HG02884 (cell line): ENCODE results near the gene CIITA.
"Not testable (repeated sequence)": the region's sequence is repeated elsewhere in the genome, so short reads cannot be mapped to it uniquely, and the experiment has no call there.

ENCODE experiments used
- ATAC-seq: cut with Tn5 transposase; IDR thresholded peaks from one replicate; pipeline ENCODE4 v1.9.1; 2021; ENCODE audit warnings: mild to moderate bottlenecking, moderate library complexity; ENCODE audit not compliant: unreplicated experiment

CIITA gene

GRCh38 chr16:10919003-10919351 lies 42.0 kb downstream of the CIITA start:
- no peak for ATAC-seq

- no peak for ATAC-seq
These were observed 43.9 kb downstream of the CIITA start for GRCh38 chr16:10920726-10921427.

- ATAC-seq: no peak
These were observed 44.7 kb downstream of the CIITA start for GRCh38 chr16:10921536-10922327.

- ATAC-seq: no peak
These were observed 45.5 kb downstream of the CIITA start for GRCh38 chr16:10922328-10923145.

DNA sequence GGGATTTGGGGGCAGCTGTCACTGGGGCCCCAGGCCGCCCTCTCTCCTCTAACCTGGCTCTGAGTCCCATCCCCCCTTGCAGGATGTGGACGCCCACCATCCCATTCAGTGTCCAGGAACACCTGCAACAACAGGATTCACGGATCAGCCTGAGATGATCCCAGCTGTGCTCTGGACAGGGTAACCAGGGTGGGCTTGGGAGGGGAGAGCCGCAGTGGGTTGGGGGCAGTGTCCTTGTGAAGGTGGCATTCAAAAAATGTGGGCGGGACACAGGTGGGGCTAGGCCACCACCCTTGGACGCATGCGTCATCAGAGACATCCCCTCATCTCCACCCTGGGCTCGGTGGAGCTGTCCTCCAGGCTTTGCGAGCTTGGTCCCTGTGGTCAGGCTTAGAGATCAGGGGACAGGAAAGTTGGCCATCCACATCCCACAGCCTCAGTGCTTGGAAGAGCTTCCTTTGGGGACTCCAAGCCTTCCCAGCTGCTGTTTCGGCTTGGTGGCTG lies 46.2 kb downstream of the CIITA start:
- ATAC-seq: no peak

- ATAC-seq: no peak
These were observed 46.7 kb downstream of the CIITA start for GRCh38 chr16:10923650-10924214.

DNA sequence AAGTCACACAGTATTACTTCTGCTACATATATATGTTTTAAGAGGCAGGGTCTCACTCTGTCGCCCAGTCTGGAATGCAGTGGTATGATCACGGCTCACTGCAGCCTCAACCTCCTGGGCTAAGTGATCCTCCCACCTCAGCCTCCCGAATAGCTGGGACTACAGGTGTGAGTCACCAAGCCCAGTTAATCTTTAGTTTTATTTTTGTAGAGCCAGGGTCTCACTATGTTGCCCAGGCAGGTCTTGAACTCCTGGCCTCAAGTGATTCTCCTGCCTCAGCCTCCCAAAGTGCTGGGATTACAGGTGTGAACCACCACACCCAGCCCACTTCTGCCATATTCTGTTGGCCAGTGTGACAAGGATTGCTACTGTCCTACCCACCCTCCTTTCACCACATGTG lies 48.3 kb downstream of the CIITA start:
- ATAC-seq: not testable (repeated sequence)

- ATAC-seq: no peak
These were observed 49.1 kb downstream of the CIITA start for GRCh38 chr16:10926094-10926493.

GRCh38 chr16:10926867-10927266 lies 49.9 kb downstream of the CIITA start:
- ATAC-seq: no peak

- ATAC-seq: no peak
These were observed 50.6 kb downstream of the CIITA start for GRCh38 chr16:10927497-10928112.

DNA sequence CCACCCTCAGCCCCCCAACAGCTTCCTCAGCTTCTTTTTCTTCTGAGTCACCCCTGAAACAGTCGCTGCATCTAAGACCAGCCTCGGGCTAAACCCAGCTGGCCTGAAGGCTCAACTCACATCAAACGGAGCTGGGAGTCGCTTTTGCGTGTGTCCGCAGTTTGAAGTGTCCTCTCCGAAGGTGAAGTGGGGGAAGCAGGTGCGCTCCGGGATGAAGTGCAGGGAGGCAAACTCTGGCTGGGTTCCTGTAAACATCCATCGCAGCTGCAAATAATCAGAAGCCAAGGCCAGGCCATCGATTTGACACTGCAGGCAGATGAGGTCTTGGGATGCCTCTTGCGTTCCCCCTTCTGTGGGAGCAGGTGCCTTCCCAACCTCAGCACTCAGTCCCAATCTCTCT lies 52.1 kb downstream of the CIITA start:
- ATAC-seq: not testable (repeated sequence)

- ATAC-seq: no peak
These were observed 53.1 kb downstream of the CIITA start for GRCh38 chr16:10929853-10930754.

DNA sequence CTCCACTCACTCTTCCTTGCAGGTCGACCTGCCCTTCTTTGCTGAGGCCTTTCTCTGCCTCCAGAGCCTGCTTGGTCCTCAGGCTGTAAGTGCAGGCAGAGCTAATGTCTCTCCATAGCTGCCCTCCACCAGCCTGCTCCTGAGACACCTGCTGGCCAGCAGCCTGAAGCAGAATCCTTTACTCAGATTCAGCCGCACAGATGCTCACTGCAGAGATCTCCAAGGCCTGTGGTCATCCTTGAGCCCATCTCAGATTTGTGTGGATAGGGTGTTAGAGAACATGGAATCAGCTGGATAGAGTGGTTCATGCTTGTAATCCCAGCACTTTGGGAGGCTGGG lies 53.7 kb downstream of the CIITA start:
- no peak for ATAC-seq

- no peak for ATAC-seq
These were observed 54.1 kb downstream of the CIITA start for GRCh38 chr16:10931134-10931533.

- ATAC-seq: no peak
These were observed 55.1 kb downstream of the CIITA start for GRCh38 chr16:10931977-10932632.

- ATAC-seq: no peak
These were observed 56.1 kb downstream of the CIITA start for GRCh38 chr16:10932959-10933710.

- no peak for ATAC-seq
These were observed 56.9 kb downstream of the CIITA start for GRCh38 chr16:10933865-10934264.

GRCh38 chr16:10934325-10935107 lies 57.5 kb downstream of the CIITA start:
- ATAC-seq: no peak
